ENCODE measurements around the gene TBC1D22A. TPM values are rescaled to one million over a fixed set of nuclear protein-coding genes. Genes with fewer than 3 reads are reported as not detected.

Gene TBC1D22A
- polyA plus RNA-seq, 1 donor from 2014 or later: 9.3 TPM

GRCh38 chr22:46727813-46728364 is 34.6 kb upstream of the TBC1D22A start:
- TF ChIP-seq RAD21 (conservative IDR thresholded peaks at IDR 0.05) (no peak), MXI1 (conservative IDR thresholded peaks at IDR 0.05; ENCODE audit: poor library complexity, severe bottlenecking) (no peak), TAF1 (IDR thresholded peaks at IDR 0.05; ENCODE audit: low read depth) (no peak), EZH2 (IDR thresholded peaks at IDR 0.05; ENCODE audit: borderline replicate concordance, insufficient read depth, low read length, poor library complexity, severe bottlenecking) (no peak)
- peaks cover 17% of the 10 kb centered on the region for H3K79me2 ChIP-seq (replicated peaks; ENCODE audit: insufficient read depth, low read length)
- H2AFZ ChIP-seq (ENCODE audit: low read depth, low read length): no peak overlapping the region
- no peaks in the 10 kb centered on the region for H4K20me1 ChIP-seq (ENCODE audit: insufficient read depth)
- no peaks in the 10 kb centered on the region for H3K36me3 ChIP-seq (ENCODE audit: insufficient read depth, low read length)
- no peaks in the 10 kb centered on the region for H3F3A ChIP-seq (ENCODE audit: insufficient read depth, low read length, poor library complexity, severe bottlenecking)
- no peaks in the 10 kb centered on the region for H3K9me2 ChIP-seq (ENCODE audit: insufficient read depth, low read length)
- no peaks in the 10 kb centered on the region for H3K27me3 ChIP-seq (ENCODE audit: insufficient read depth, low read depth, low read length)
- no peaks in the 10 kb centered on the region for H3K9me3 ChIP-seq (ENCODE audit: low read length)
- no peak overlapping the region for H3K9ac ChIP-seq (ENCODE audit: low read length)
- H3K4me2 ChIP-seq (ENCODE audit: low read length): no peak overlapping the region
- H3K4me3 ChIP-seq (ENCODE audit: low read length): no peak overlapping the region
- no peak overlapping the region for H3K27ac ChIP-seq (ENCODE audit: low read length)

- Histone ChIP-seq H3K4me2 (ENCODE audit: low read length) (no peak overlapping the region), H3K79me2 (replicated peaks; ENCODE audit: insufficient read depth, low read length) (peaks cover 17% of the 10 kb centered on the region), H2AFZ (ENCODE audit: low read depth, low read length) (no peak overlapping the region), H3K9ac (ENCODE audit: low read length) (no peak overlapping the region), H3K36me3 (ENCODE audit: insufficient read depth, low read length) (no peaks in the 10 kb centered on the region), H3K9me2 (ENCODE audit: insufficient read depth, low read length) (no peaks in the 10 kb centered on the region), H3K9me3 (ENCODE audit: low read length) (no peaks in the 10 kb centered on the region), H3K27ac (ENCODE audit: low read length) (no peak overlapping the region), H3F3A (ENCODE audit: insufficient read depth, low read length, poor library complexity, severe bottlenecking) (no peaks in the 10 kb centered on the region), H4K20me1 (ENCODE audit: insufficient read depth) (no peaks in the 10 kb centered on the region), H3K27me3 (ENCODE audit: insufficient read depth, low read depth, low read length) (no peaks in the 10 kb centered on the region), H3K4me3 (ENCODE audit: low read length) (no peak overlapping the region)
- no peak for TF ChIP-seq TAF1 (IDR thresholded peaks at IDR 0.05; ENCODE audit: low read depth)
- TF ChIP-seq EP300 (conservative IDR thresholded peaks at IDR 0.05; ENCODE audit: poor library complexity, severe bottlenecking): no peak
- no peak for TF ChIP-seq POLR2AphosphoS5 (IDR thresholded peaks at IDR 0.05)
- no peak for TF ChIP-seq RAD21 (conservative IDR thresholded peaks at IDR 0.05)
- no peak for TF ChIP-seq MXI1 (conservative IDR thresholded peaks at IDR 0.05; ENCODE audit: poor library complexity, severe bottlenecking)
- no peak for TF ChIP-seq CTCF (IDR thresholded peaks at IDR 0.05; ENCODE audit: poor library complexity, severe bottlenecking)
- no peak for TF ChIP-seq REST (IDR thresholded peaks at IDR 0.05; ENCODE audit: borderline replicate concordance)
- TF ChIP-seq EZH2 (IDR thresholded peaks at IDR 0.05; ENCODE audit: borderline replicate concordance, insufficient read depth, low read length, poor library complexity, severe bottlenecking): no peak
- no peak for TF ChIP-seq SMC3 (conservative IDR thresholded peaks at IDR 0.05; ENCODE audit: poor library complexity)
Measured at GRCh38 chr22:46728470-46728869, 34.0 kb upstream of the TBC1D22A start.
